HG03135 (cell line): ENCODE measurements around the gene SAMHD1.
"Not testable (repeated sequence)": the region's sequence is repeated elsewhere in the genome, so short reads cannot be mapped to it uniquely, and the experiment has no call there.

Experiments used
- ATAC-seq: cut with Tn5 transposase; IDR thresholded peaks from one replicate; pipeline ENCODE4 v1.9.1; 2021; ENCODE audit warnings: mild to moderate bottlenecking, moderate library complexity; ENCODE audit not compliant: unreplicated experiment

The SAMHD1 gene

GRCh38 chr20:36917943-36918342, 33.6 kb downstream of the SAMHD1 start:
- ATAC-seq = no peak

- no peak for ATAC-seq
Measured at GRCh38 chr20:36917240-36917639, 34.3 kb downstream of the SAMHD1 start.

- ATAC-seq = no peak
Measured at GRCh38 chr20:36916199-36916598, 35.3 kb downstream of the SAMHD1 start.

- ATAC-seq = no peak
Measured at GRCh38 chr20:36908603-36909002, 42.9 kb downstream of the SAMHD1 start.

- ATAC-seq = not testable (repeated sequence)
Measured at GRCh38 chr20:36906086-36906485, 45.4 kb downstream of the SAMHD1 start.

GRCh38 chr20:36905566-36905965, 45.9 kb downstream of the SAMHD1 start:
- ATAC-seq = not testable (repeated sequence)

- no peak for ATAC-seq
Measured at GRCh38 chr20:36904690-36905089, 46.8 kb downstream of the SAMHD1 start.

GRCh38 chr20:36895036-36895435, 56.5 kb downstream of the SAMHD1 start:
- no peak for ATAC-seq

GRCh38 chr20:36893801-36894200, 57.7 kb downstream of the SAMHD1 start:
- ATAC-seq = no peak

GRCh38 chr20:36891211-36891610, 60.3 kb downstream of the SAMHD1 start:
- no peak for ATAC-seq

- no peak for ATAC-seq
Measured at GRCh38 chr20:36890586-36890985, 60.9 kb downstream of the SAMHD1 start.

GRCh38 chr20:36888880-36889516, 62.5 kb downstream of the SAMHD1 start:
- ATAC-seq = no peak

- ATAC-seq = no peak
Measured at GRCh38 chr20:36887752-36888090, 63.8 kb downstream of the SAMHD1 start.

GRCh38 chr20:36886859-36887751, 64.4 kb downstream of the SAMHD1 start:
- ATAC-seq = no peak

GRCh38 chr20:36885356-36885755, 66.2 kb downstream of the SAMHD1 start:
- no peak for ATAC-seq

GRCh38 chr20:36883977-36884535, 67.5 kb downstream of the SAMHD1 start:
- ATAC-seq = no peak

- ATAC-seq = no peak
Measured at GRCh38 chr20:36881888-36882287, 69.6 kb downstream of the SAMHD1 start.

- no peak for ATAC-seq
Measured at GRCh38 chr20:36881331-36881730, 70.2 kb downstream of the SAMHD1 start.

GRCh38 chr20:36880741-36881250, 70.7 kb downstream of the SAMHD1 start:
- ATAC-seq = no peak

GRCh38 chr20:36878941-36879340, 72.6 kb downstream of the SAMHD1 start:
- ATAC-seq = no peak

- no peak for ATAC-seq
Measured at GRCh38 chr20:36876473-36876833, 75.1 kb downstream of the SAMHD1 start.
